HepG2 (cell line): ENCODE measurements around the gene BRIP1. TPM values are rescaled to one million over a fixed set of nuclear protein-coding genes. Genes with fewer than 3 reads are reported as not detected.

Experiments used
- ATAC-seq: fragments of 200-7000 bp; cut with Tn5 transposase; 3 replicates; pipeline ENCODE4 v1.9.1; 2020; ENCODE audit warnings: mild to moderate bottlenecking, moderate library complexity
- BruUV-seq: library from RNA; stranded (reverse); fragments of 400-500 nt; replicated peaks from 2 replicates; lab custom pipeline; 2021; lab: Mats Ljungman, UMichigan
- CTCF ChIA-PET: fragments of 300-600 bp; formaldehyde crosslinking; extraction: SDS; loops from one replicate; lab custom pipeline; 2021; ENCODE audit warnings: low total read pairs, inconsistent platforms, low intra/inter-chr PET ratio; lab: Yijun Ruan, JAX
- POLR2A ChIA-PET: fragments of 350-600 bp; sonication (Branson Sonifier 250); formaldehyde crosslinking; loops from one replicate; lab custom pipeline; 2020; ENCODE audit warnings: antibody characterized with exemption, inconsistent platforms; lab: Yijun Ruan, JAX
- DNase-seq: peaks from one replicate; pipeline ENCODE4 v3.0.0-alpha.2; 2015; ENCODE audit warnings: low spot score
- FAIRE-seq: peaks from 3 replicates; lab custom pipeline; 2011; peaks lifted over from hg19 to GRCh38; lab: Jason Lieb, UNC
- H2AFZ ChIP-seq: one replicate; pipeline ENCODE4 v1.6.1; 2011; ENCODE audit warnings: low read length, inconsistent platforms
- H3K27ac ChIP-seq: fragments of 300-600 bp; 3 replicates; pipeline ENCODE4 v1.8.0; 2011; ENCODE audit warnings: mixed run types, mild to moderate bottlenecking, mixed read lengths, low read length, inconsistent platforms; ENCODE audit not compliant: insufficient read depth; ENCODE audit errors: extremely low read length
- H3K27me3 ChIP-seq, 2 experiments: fragments of 200-600 bp in 1 of 2; 2 replicates in 1 of 2; 3 replicates in 1 of 2; pipeline versions ENCODE4 v1.6.0 to v1.8.0; 2011; ENCODE audit warnings: low read length in 2 of 2, mild to moderate bottlenecking in 2 of 2, moderate library complexity in 2 of 2, inconsistent platforms in 1 of 2; ENCODE audit not compliant: insufficient read depth in 2 of 2, control insufficient read depth in 1 of 2
- H3K36me3 ChIP-seq, 2 experiments: fragments of 200-600 bp in 1 of 2; replicated peaks in 1 of 2; 2 replicates in 1 of 2; 3 replicates in 1 of 2; pipeline versions ENCODE4 v1.5.1 to v1.8.0; 2011; ENCODE audit warnings: low read length in 2 of 2, inconsistent platforms in 1 of 2; ENCODE audit not compliant: insufficient read depth in 2 of 2, control insufficient read depth in 1 of 2
- H3K4me1 ChIP-seq: 2 replicates; pipeline ENCODE4 v1.5.1; 2012; ENCODE audit warnings: low read length, inconsistent platforms; ENCODE audit not compliant: insufficient read depth
- H3K4me2 ChIP-seq: 2 replicates; pipeline ENCODE4 v1.6.0; 2011; ENCODE audit warnings: low read depth, low read length, inconsistent platforms
- H3K4me3 ChIP-seq, 3 experiments: fragments of 200-600 bp in 1 of 3; sonication (generic), shearing (Covaris generic) in 1 of 3; replicated peaks in 1 of 3; 2 replicates each; pipeline ENCODE4 v1.5.1; 2011 to 2016; ENCODE audit warnings: low read length in 3 of 3, inconsistent platforms in 2 of 3, low read depth in 2 of 3, mild to moderate bottlenecking in 2 of 3, control low read depth in 1 of 3, mixed read lengths in 1 of 3; ENCODE audit not compliant: insufficient read depth in 1 of 3
- H3K79me2 ChIP-seq: one replicate; pipeline ENCODE4 v1.6.1; 2011; ENCODE audit warnings: low read length, inconsistent platforms; ENCODE audit not compliant: insufficient read depth
- H3K9ac ChIP-seq: 2 replicates; pipeline ENCODE4 v1.6.0; 2011; ENCODE audit warnings: mild to moderate bottlenecking, low read depth, low read length, inconsistent platforms; ENCODE audit not compliant: insufficient read depth
- H3K9me3 ChIP-seq: 2 replicates; pipeline ENCODE4 v1.5.1; 2012; ENCODE audit warnings: mild to moderate bottlenecking, low read length
- H4K20me1 ChIP-seq: 2 replicates; pipeline ENCODE4 v1.6.0; 2011; ENCODE audit warnings: inconsistent platforms, mild to moderate bottlenecking, low read length, moderate library complexity; ENCODE audit not compliant: insufficient read depth
- ATF4 ChIP-seq, 2 experiments: fragments of 450-650 bp in 1 of 2; sonication (generic) in 1 of 2; formaldehyde crosslinking; IDR thresholded peaks; 2 replicates each; pipeline versions ENCODE4 v1.5.0 to v1.8.0; 2020 to 2022; ENCODE audit warnings: mild to moderate bottlenecking in 1 of 2, missing genetic modification reagents in 1 of 2
- CC2D1A ChIP-seq: sonication (generic); formaldehyde crosslinking; IDR thresholded peaks from 2 replicates; pipeline ENCODE4 v1.8.1; 2023; ENCODE audit warnings: mild to moderate bottlenecking, missing genetic modification reagents
- FOSL1 ChIP-seq: sonication (generic); formaldehyde crosslinking; IDR thresholded peaks from 2 replicates; pipeline ENCODE4 v1.9.0; 2021; ENCODE audit warnings: missing genetic modification reagents, borderline replicate concordance
- FOSL2 ChIP-seq: sonication (generic); formaldehyde crosslinking; IDR thresholded peaks from 2 replicates; pipeline ENCODE4 v1.4.0; 2020; ENCODE audit warnings: missing genetic modification reagents
- HNF4G ChIP-seq, 2 experiments: sonication (generic) in 1 of 2; formaldehyde crosslinking in 1 of 2; IDR thresholded peaks; 2 replicates each; pipeline versions ENCODE4 v1.4.0 to v1.6.1; 2011 to 2020; ENCODE audit warnings: borderline replicate concordance in 2 of 2, low read depth in 2 of 2, mild to moderate bottlenecking in 2 of 2, low read length in 1 of 2, missing genetic modification reagents in 1 of 2, moderate library complexity in 1 of 2
- MBNL3 ChIP-seq: fragments of 250-450 bp; sonication (Bioruptor Pico); conservative IDR thresholded peaks from 2 replicates; pipeline ENCODE4 v1.8.0; 2022; ENCODE audit warnings: mild to moderate bottlenecking, inconsistent platforms
- MED8 ChIP-seq: sonication (generic); formaldehyde crosslinking; IDR thresholded peaks from 2 replicates; pipeline ENCODE4 v1.8.1; 2023; ENCODE audit warnings: mild to moderate bottlenecking, missing genetic modification reagents; ENCODE audit not compliant: insufficient replicate concordance
- NCOA5 ChIP-seq: sonication (generic); formaldehyde crosslinking; IDR thresholded peaks from 2 replicates; pipeline ENCODE4 v1.4.0; 2020; ENCODE audit warnings: missing genetic modification reagents
- NFYC ChIP-seq: IDR thresholded peaks from 2 replicates; pipeline ENCODE4 v1.6.1; 2016; ENCODE audit warnings: missing genetic modification reagents, missing compliant biosample characterization
- SOX13 ChIP-seq, 3 experiments: fragments of 450-650 bp in 1 of 3; sonication (generic) in 1 of 3; formaldehyde crosslinking in 1 of 3; IDR thresholded peaks in 2 of 3; conservative IDR thresholded peaks in 1 of 3; 2 replicates each; pipeline versions ENCODE4 v1.5.0 to v1.6.1; 2016 to 2020; ENCODE audit warnings: antibody characterized with exemption in 1 of 3, mild to moderate bottlenecking in 1 of 3, missing compliant biosample characterization in 1 of 3, missing genetic modification reagents in 1 of 3, moderate library complexity in 1 of 3
- STAG1 ChIP-seq: sonication (generic); formaldehyde crosslinking; IDR thresholded peaks from 2 replicates; pipeline ENCODE4 v1.4.0; 2020; ENCODE audit warnings: missing genetic modification reagents
- TBL1XR1 ChIP-seq: fragments of 150-350 bp; IDR thresholded peaks from 2 replicates; pipeline ENCODE4 v1.6.1; 2014; ENCODE audit warnings: borderline replicate concordance, low read length; ENCODE audit not compliant: partially characterized antibody
- TBX2 ChIP-seq: sonication (generic); formaldehyde crosslinking; IDR thresholded peaks from 2 replicates; pipeline ENCODE4 v1.5.0; 2020; ENCODE audit warnings: missing genetic modification reagents, mild to moderate bottlenecking, borderline replicate concordance
- XRCC5 ChIP-seq: fragments of 200-400 bp; formaldehyde crosslinking; optimal IDR thresholded peaks from 2 replicates; pipeline ENCODE3; 2017; ENCODE audit warnings: mild to moderate bottlenecking, low read length
- ZNF230 ChIP-seq: sonication (generic); formaldehyde crosslinking; IDR thresholded peaks from 2 replicates; pipeline ENCODE4 v1.4.0; 2020; ENCODE audit warnings: mild to moderate bottlenecking, missing genetic modification reagents
- ZNF354B ChIP-seq: sonication (generic); formaldehyde crosslinking; IDR thresholded peaks from 2 replicates; pipeline ENCODE4 v1.8.0; 2022; ENCODE audit warnings: mild to moderate bottlenecking, missing genetic modification reagents
- ZNF552 ChIP-seq: sonication (generic); formaldehyde crosslinking; IDR thresholded peaks from 2 replicates; pipeline ENCODE4 v1.9.0; 2022; ENCODE audit warnings: missing genetic modification reagents, mild to moderate bottlenecking, borderline replicate concordance
- ZNF589 ChIP-seq: sonication (generic); formaldehyde crosslinking; conservative IDR thresholded peaks from 2 replicates; pipeline ENCODE4 v1.8.0; 2022; ENCODE audit warnings: mild to moderate bottlenecking, moderate library complexity, missing genetic modification reagents
- ZNF616 ChIP-seq: sonication (generic); formaldehyde crosslinking; IDR thresholded peaks from 2 replicates; pipeline ENCODE4 v1.5.0; 2020; ENCODE audit warnings: low read depth, mild to moderate bottlenecking, missing genetic modification reagents
- ZNF674 ChIP-seq: sonication (generic); formaldehyde crosslinking; IDR thresholded peaks from 2 replicates; pipeline ENCODE4 v1.5.0; 2020; ENCODE audit warnings: low read depth, mild to moderate bottlenecking, missing genetic modification reagents
- ZSCAN29 ChIP-seq: sonication (generic); formaldehyde crosslinking; conservative IDR thresholded peaks from 2 replicates; pipeline ENCODE4 v1.4.0; 2020; ENCODE audit warnings: mild to moderate bottlenecking, missing genetic modification reagents
- WGBS: methylation state at CpG from one replicate; pipeline ENCODE4 v1.1.6; 2017; ENCODE audit warnings: low lambda C conversion rate; 5-methylcytosine and 5-hydroxymethylcytosine counted together
- in situ Hi-C: cut with HindIII; loops from 2 replicates; pipeline ENCODE4 v1.10.0; 2017; ENCODE audit warnings: low pct_unique_long_range_greater_than_20kb; ENCODE audit not compliant: extremely low pct_ligation_motif_present
- intact Hi-C: fragments of 100-400 bp; cut with micrococcal nuclease; formaldehyde crosslinking; loops from one replicate; pipeline ENCODE4 v1.10.0; 2022; ENCODE audit not compliant: unreplicated experiment
- polyA plus RNA-seq, 8 experiments: library from polyadenylated mRNA; depleted of rRNA in 3 of 8; stranded (reverse) in 7 of 8; unstranded in 1 of 8; fragments of >200 nt; fragmentation: Illumina TruSeq in 4 of 8; extraction: Trizol in 4 of 8; gene quantifications; 2 replicates each; pipeline versions ENCODE4 v1.2.1 to v1.2.3, GENCODE V29; 2011 to 2016; ENCODE audit warnings: low read depth in 4 of 8, missing spikeins in 1 of 8, mixed read lengths in 1 of 8; ENCODE audit not compliant: insufficient read depth in 1 of 8
- total RNA-seq, 5 experiments: library from RNA; depleted of rRNA; stranded (reverse); fragments of >200 nt; fragmentation: Illumina TruSeq; extraction: Trizol; gene quantifications; 2 replicates each; pipeline ENCODE4 v1.2.3, GENCODE V29; 2016; ENCODE audit warnings: low read depth in 1 of 5

The BRIP1 gene
- total and polyA plus RNA-seq, 2 of the 13 experiments (the other 11 are each of a cell fraction or from before 2014, with no cell fraction given), result 3.8 to 27.7 TPM

- Histone ChIP-seq H3K27ac (no peak overlapping the region), H4K20me1 (no peaks in the 10 kb centered on the region), H3K9ac (no peak overlapping the region), H3K79me2 (no peaks in the 10 kb centered on the region), H3K27me3 (no peaks in the 10 kb centered on the region), H3K4me3 (no peak overlapping the region), H3K4me1 (peaks cover 14% of the 10 kb centered on the region), H3K9me3 (no peaks in the 10 kb centered on the region), H3K4me2 (no peak overlapping the region), H2AFZ (no peak overlapping the region), H3K36me3 (no peaks in the 10 kb centered on the region)
- ChIA-PET POLR2A (no interaction called here), CTCF (no interaction called here)
- in situ Hi-C loops (no loop called here), intact Hi-C loops (no loop called here)
- ATAC-seq (no peak), DNase-seq (no peak), FAIRE-seq (no peak)
- no TSS peak for BruUV-seq
- WGBS, result 41% methylated on average over 2 of the region's 2 CpGs
- no peak for TF ChIP-seq CC2D1A
- TF ChIP-seq NFYC, result no peak
- TF ChIP-seq FOSL2, result no peak
- TF ChIP-seq ZNF589 (CRISPR knock-in tag), result no peak
- no peak for TF ChIP-seq STAG1 (CRISPR knock-in tag)
- TF ChIP-seq NCOA5 (CRISPR knock-in tag), result no peak
- no peak for TF ChIP-seq ZNF552 (CRISPR knock-in tag)
These were observed 192.6 kb downstream of the BRIP1 start for GRCh38 chr17:61670691-61671090.

GRCh38 chr17:61669522-61669921 lies 193.8 kb downstream of the BRIP1 start:
- in situ Hi-C loops, result no loop called here
- H2AFZ ChIP-seq, result no peak overlapping the region
- no peak for TF ChIP-seq MBNL3 (CRISPR knock-in tag)
- TF ChIP-seq TBL1XR1, result no peak
- no peak for TF ChIP-seq HNF4G (IDR thresholded peaks at IDR 0.05; ENCODE audit: borderline replicate concordance, low read depth, low read length)
- no peak for TF ChIP-seq HNF4G (CRISPR knock-in tag; IDR thresholded peaks at IDR 0.05; ENCODE audit: borderline replicate concordance, low read depth)
- TF ChIP-seq XRCC5, result no peak
- TF ChIP-seq ZNF230, result no peak
- no peak for TF ChIP-seq TBX2 (CRISPR knock-in tag)
- TF ChIP-seq ATF4 (CRISPR knock-in tag; IDR thresholded peaks at IDR 0.05), result no peak
- no peak for TF ChIP-seq ZNF674 (CRISPR knock-in tag)
- no peak for TF ChIP-seq SOX13 (IDR thresholded peaks at IDR 0.05)
- no peak for TF ChIP-seq SOX13 (CRISPR knock-in tag; conservative IDR thresholded peaks at IDR 0.05 in 1 of 2, IDR thresholded peaks at IDR 0.05 in 1 of 2)
- no peak for TF ChIP-seq MED8 (CRISPR knock-in tag)
- TF ChIP-seq ZNF616 (CRISPR knock-in tag), result no peak
- no peak for TF ChIP-seq ZNF354B (CRISPR knock-in tag)
- TF ChIP-seq FOSL1 (CRISPR knock-in tag), result no peak
- no peak for TF ChIP-seq ZSCAN29 (CRISPR knock-in tag)

More at GRCh38 chr17:61669522-61669921, 193.8 kb downstream of the BRIP1 start:
- Histone ChIP-seq H4K20me1 (no peaks in the 10 kb centered on the region), H3K36me3 (no peaks in the 10 kb centered on the region), H3K9me3 (no peaks in the 10 kb centered on the region), H3K27ac (no peak overlapping the region), H3K79me2 (no peaks in the 10 kb centered on the region), H3K9ac (no peak overlapping the region), H3K27me3 (no peaks in the 10 kb centered on the region), H3K4me2 (no peak overlapping the region), H3K4me1 (peaks cover 14% of the 10 kb centered on the region), H3K4me3 (no peak overlapping the region)
- no peak for FAIRE-seq
- ATAC-seq, result no peak
- intact Hi-C loops, result no loop called here
- ChIA-PET POLR2A (no interaction called here), CTCF (no interaction called here)
- DNase-seq, result no peak
- no TSS peak for BruUV-seq
